ENCODE results near the gene PGLYRP1.
A peak's percentile ranks its signal among the peaks of the same experiment; 100 is the strongest.

Gene PGLYRP1

DNA sequence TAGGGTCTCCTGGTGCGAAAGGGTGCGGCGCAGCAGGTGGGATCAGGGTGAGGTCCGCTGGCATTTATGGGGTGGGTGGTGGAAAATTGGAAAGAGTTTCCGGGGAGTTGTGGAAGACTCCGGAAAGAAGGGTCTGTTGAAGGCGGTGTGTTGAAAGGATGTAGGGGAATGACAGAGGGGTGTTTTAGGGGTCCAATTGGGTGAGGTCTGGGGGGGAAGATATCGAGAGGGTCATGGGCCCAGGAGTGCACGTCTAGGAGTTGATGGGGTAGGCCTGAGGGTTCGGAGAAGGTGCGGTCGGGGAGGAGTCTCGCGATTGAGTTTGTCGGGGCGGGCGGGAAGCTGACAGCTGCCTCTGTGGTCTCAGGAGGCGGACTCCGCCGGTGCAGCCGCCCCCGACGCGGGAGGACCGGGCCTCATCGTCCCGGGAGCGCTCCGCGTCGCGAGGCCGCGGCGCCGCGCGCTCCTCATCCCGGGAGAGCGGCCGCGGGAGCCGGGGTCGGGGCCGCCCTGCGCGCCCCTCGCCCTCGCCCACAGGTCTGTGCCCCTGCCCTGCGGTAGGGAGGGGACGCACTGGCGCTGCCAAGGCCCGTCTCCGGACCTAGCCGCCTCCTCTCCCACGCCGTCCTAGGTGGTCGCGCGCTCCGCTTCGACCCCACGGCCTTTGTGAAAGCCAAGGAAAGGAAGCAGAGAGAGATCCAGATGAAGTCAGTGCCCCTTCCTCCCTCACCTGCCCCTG is 7.0 kb downstream of the PGLYRP1 start:
- TF ChIP-seq, protein P1, sequence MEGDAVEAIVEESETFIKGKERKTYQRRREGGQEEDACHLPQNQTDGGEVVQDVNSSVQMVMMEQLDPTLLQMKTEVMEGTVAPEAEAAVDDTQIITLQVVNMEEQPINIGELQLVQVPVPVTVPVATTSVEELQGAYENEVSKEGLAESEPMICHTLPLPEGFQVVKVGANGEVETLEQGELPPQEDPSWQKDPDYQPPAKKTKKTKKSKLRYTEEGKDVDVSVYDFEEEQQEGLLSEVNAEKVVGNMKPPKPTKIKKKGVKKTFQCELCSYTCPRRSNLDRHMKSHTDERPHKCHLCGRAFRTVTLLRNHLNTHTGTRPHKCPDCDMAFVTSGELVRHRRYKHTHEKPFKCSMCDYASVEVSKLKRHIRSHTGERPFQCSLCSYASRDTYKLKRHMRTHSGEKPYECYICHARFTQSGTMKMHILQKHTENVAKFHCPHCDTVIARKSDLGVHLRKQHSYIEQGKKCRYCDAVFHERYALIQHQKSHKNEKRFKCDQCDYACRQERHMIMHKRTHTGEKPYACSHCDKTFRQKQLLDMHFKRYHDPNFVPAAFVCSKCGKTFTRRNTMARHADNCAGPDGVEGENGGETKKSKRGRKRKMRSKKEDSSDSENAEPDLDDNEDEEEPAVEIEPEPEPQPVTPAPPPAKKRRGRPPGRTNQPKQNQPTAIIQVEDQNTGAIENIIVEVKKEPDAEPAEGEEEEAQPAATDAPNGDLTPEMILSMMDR (IDR thresholded peaks at IDR 0.05; ENCODE audit: insufficient read depth, missing control alignments), result no peak
- DNase-seq (ENCODE audit: insufficient read length, low spot score) (no peak), FAIRE-seq (no peak)

DNA sequence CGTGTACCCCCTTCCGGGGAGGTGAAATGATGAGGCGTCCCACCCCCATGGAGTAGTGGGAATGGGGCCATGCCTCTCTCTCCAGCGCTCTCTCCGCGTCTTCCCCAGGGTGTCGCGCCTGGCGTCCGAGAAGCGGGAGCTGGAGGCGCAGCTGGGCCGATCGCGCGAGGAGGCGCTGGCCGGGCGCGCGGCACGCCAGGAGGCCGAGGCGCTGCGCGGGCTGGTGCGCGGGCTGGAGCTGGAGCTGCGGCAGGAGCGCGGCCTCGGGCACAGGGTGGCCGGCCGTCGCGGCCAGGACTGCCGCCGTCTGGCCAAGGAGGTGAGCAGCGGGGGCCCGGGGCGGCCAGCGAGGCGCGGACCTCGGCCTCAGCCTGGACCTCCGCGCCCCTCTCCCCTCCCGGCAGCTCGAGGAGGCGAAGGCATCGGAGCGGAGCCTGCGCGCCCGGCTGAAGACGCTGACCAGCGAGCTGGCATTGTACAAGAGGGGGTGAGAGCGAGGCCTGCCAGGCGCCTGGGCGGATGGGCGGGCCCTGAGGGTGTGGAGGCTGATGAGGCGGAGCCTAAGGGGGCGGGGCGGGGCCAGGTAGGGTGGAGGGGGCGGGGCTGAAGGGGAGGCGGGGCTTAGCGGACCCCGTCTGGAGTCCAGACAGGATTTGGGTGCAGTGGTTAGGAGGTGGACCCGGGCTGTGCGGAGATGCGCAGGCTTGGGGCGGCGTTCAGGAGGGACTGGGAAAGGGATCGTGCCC is 7.7 kb downstream of the PGLYRP1 start:
- DNase-seq (ENCODE audit: insufficient read length, low spot score), result peak; percentile 71
- no peak for FAIRE-seq
- TF ChIP-seq, protein P1 (IDR thresholded peaks at IDR 0.05; ENCODE audit: insufficient read depth, missing control alignments), result no peak

DNA sequence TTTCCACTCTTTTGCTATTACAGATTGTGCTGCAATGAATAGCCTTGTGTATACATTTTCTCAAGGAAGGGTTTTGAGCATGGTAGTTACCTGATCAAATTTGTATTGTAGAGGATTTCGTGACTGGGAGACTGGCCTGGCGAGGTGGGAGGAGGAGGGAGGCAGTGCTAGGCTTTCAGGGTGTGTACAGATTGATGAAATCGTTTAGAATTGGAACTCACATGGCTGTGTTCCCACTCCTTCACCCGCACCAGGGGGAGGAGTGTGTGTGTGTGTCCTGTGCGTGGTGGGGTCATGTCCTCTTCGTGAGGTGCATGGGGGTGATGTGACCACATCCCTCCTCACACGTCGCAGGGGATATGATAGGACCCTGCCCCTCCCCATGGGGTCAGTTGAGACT is 8.3 kb downstream of the PGLYRP1 start:
- DNase-seq (ENCODE audit: insufficient read length, low spot score) (no peak), FAIRE-seq (no peak)
- TF ChIP-seq, protein P1 (IDR thresholded peaks at IDR 0.05; ENCODE audit: insufficient read depth, missing control alignments), result no peak

- FAIRE-seq, result no peak
- DNase-seq (ENCODE audit: insufficient read length, low spot score), result peak; percentile 69
- TF ChIP-seq, protein P1 (IDR thresholded peaks at IDR 0.05; ENCODE audit: insufficient read depth, missing control alignments), result peak; percentile 64
Observed at GRCh38 chr19:46009530-46010510, 13.0 kb downstream of the PGLYRP1 start.

DNA sequence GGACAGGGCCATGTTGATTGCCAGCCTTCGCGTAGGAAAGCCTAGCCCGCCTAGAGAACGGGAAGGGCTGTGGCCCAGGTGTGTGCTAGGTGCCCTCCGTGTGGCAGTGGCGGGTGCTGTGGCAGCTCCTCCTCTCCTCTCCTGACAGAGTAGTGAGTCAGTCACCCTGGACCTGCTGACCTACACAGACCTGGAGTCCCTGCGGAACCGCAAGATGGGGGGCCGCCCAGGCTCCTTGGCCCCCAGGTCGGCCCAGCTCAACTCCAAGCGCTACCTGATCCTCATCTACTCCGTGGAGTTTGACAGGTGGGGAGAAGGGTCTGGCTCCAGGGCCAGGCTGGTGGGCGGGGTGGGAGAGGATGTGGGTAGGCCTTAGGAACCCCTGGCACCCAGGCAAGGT is 16.4 kb downstream of the PGLYRP1 start:
- TF ChIP-seq, protein P1 (IDR thresholded peaks at IDR 0.05; ENCODE audit: insufficient read depth, missing control alignments), result no peak
- FAIRE-seq, result no peak
- no peak for DNase-seq (ENCODE audit: insufficient read length, low spot score)

DNA sequence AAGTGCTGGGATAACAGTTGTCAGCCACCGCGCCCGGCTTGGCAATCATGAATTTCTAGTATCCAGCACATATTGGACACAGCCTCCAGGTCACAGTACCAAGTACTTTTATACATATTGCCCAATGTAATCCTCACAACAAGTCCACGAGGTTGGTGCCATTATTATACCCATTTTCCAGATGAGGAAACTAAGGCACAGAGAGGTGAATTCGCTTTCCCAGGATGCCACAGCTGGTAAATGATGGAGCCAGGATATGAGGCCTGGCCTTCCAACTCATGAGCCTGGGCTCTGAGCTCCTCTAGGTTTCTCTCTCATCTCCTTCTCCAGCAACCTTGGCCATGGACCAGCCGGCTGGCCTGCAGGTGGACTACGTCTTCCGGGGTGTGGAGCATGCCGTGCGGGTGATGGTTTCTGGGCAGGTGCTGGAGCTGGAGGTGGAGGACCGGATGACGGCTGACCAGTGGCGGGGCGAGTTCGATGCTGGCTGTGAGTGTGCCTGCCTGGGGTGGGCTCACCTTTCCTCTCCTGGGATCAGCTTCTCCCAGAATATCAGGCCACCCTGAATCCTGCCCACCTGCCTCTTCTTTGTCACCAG is 20.1 kb downstream of the PGLYRP1 start:
- FAIRE-seq, result no peak
- no peak for DNase-seq (ENCODE audit: insufficient read length, low spot score)
- TF ChIP-seq, protein P1 (IDR thresholded peaks at IDR 0.05; ENCODE audit: insufficient read depth, missing control alignments), result no peak
